ENCODE results near the gene CCL22.

The CCL22 gene

GRCh38 chr16:57318240-57318970 is 40.2 kb upstream of the CCL22 start:
- no peak for TF ChIP-seq CTCF (IDR thresholded peaks at IDR 0.05; ENCODE audit: borderline replicate concordance, extremely low read depth, low read length, poor library complexity, severe bottlenecking)
- TF ChIP-seq EZH2 (IDR thresholded peaks at IDR 0.05; ENCODE audit: borderline replicate concordance, low read depth, low read length, severe bottlenecking) = no peak
- Histone ChIP-seq H3K27me3 (ENCODE audit: insufficient read depth, low read length, poor library complexity) (peaks cover 2% of the 10 kb centered on the region), H3K36me3 (ENCODE audit: insufficient read depth, low read length) (no peaks in the 10 kb centered on the region), H3K79me2 (ENCODE audit: insufficient read depth, low read length) (no peaks in the 10 kb centered on the region), H3K4me2 (ENCODE audit: insufficient read depth, low read length) (no peak overlapping the region), H2AFZ (ENCODE audit: low read depth, low read length) (no peak overlapping the region), H3K9ac (ENCODE audit: low read depth, low read length) (no peak overlapping the region), H3K4me1 (ENCODE audit: insufficient read depth, low read length) (no peaks in the 10 kb centered on the region), H3K4me3 (ENCODE audit: low read depth in 1 of 2, low read length in 2 of 2) (no peak overlapping the region), H3K9me3 (ENCODE audit: insufficient read depth, low read length, severe bottlenecking) (no peaks in the 10 kb centered on the region), H3K27ac (ENCODE audit: low read length) (no peak overlapping the region), H4K20me1 (ENCODE audit: insufficient read depth, low read length) (no peaks in the 10 kb centered on the region)
- no peak for ATAC-seq (ENCODE audit: insufficient read depth, low read depth)
- DNase-seq = no peak

- no peaks in the 10 kb centered on the region for H3K79me2 ChIP-seq (ENCODE audit: insufficient read depth, low read length)
- no peaks in the 10 kb centered on the region for H3K9me3 ChIP-seq (ENCODE audit: insufficient read depth, low read length, severe bottlenecking)
- H3K36me3 ChIP-seq (ENCODE audit: insufficient read depth, low read length) = no peaks in the 10 kb centered on the region
- no peak overlapping the region for H3K9ac ChIP-seq (ENCODE audit: low read depth, low read length)
- no peak overlapping the region for H3K4me2 ChIP-seq (ENCODE audit: insufficient read depth, low read length)
- H4K20me1 ChIP-seq (ENCODE audit: insufficient read depth, low read length) = no peaks in the 10 kb centered on the region
- H3K27me3 ChIP-seq (ENCODE audit: insufficient read depth, low read length, poor library complexity) = no peaks in the 10 kb centered on the region
- no peak overlapping the region for H2AFZ ChIP-seq (ENCODE audit: low read depth, low read length)
- DNase-seq = no peak
- no peak overlapping the region for H3K27ac ChIP-seq (ENCODE audit: low read length)
- ATAC-seq (ENCODE audit: insufficient read depth, low read depth) = no peak
- H3K4me3 ChIP-seq (ENCODE audit: low read depth in 1 of 2, low read length in 2 of 2) = no peak overlapping the region
- H3K4me1 ChIP-seq (ENCODE audit: insufficient read depth, low read length) = no peaks in the 10 kb centered on the region
- TF ChIP-seq CTCF (IDR thresholded peaks at IDR 0.05; ENCODE audit: borderline replicate concordance, extremely low read depth, low read length, poor library complexity, severe bottlenecking) = no peak
- no peak for TF ChIP-seq EZH2 (IDR thresholded peaks at IDR 0.05; ENCODE audit: borderline replicate concordance, low read depth, low read length, severe bottlenecking)
Observed at GRCh38 chr16:57319646-57320045, 38.9 kb upstream of the CCL22 start.

DNA sequence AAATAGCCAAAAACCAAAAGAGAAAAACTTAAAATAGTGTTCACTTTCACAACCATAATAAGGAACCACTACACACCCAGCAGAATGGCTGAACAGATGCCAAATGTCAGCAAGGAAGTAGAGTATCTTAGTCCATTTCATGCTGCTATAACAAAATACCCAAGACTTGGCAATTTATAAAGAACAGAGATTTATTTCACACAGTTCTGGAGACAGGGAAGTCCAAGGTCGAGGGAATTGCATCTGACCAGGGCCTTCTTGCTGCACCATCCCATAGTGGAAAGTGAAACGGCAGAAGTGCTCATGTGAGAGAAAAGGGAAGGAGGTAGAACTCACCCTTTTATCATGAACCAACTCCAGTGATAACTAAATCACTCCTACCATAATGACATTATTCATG is 33.8 kb upstream of the CCL22 start:
- Histone ChIP-seq H3K4me1 (ENCODE audit: insufficient read depth, low read length) (no peaks in the 10 kb centered on the region), H4K20me1 (ENCODE audit: insufficient read depth, low read length) (no peaks in the 10 kb centered on the region), H3K27ac (ENCODE audit: low read length) (no peak overlapping the region), H3K4me3 (ENCODE audit: low read depth in 1 of 2, low read length in 2 of 2) (no peak overlapping the region), H3K36me3 (ENCODE audit: insufficient read depth, low read length) (no peaks in the 10 kb centered on the region), H3K4me2 (ENCODE audit: insufficient read depth, low read length) (no peak overlapping the region), H3K9ac (ENCODE audit: low read depth, low read length) (no peak overlapping the region), H3K9me3 (ENCODE audit: insufficient read depth, low read length, severe bottlenecking) (no peaks in the 10 kb centered on the region), H2AFZ (ENCODE audit: low read depth, low read length) (no peak overlapping the region), H3K79me2 (ENCODE audit: insufficient read depth, low read length) (no peaks in the 10 kb centered on the region), H3K27me3 (ENCODE audit: insufficient read depth, low read length, poor library complexity) (no peaks in the 10 kb centered on the region)
- DNase-seq (no peak), ATAC-seq (ENCODE audit: insufficient read depth, low read depth) (no peak)
- no peak for TF ChIP-seq CTCF (IDR thresholded peaks at IDR 0.05; ENCODE audit: borderline replicate concordance, extremely low read depth, low read length, poor library complexity, severe bottlenecking)
- TF ChIP-seq EZH2 (IDR thresholded peaks at IDR 0.05; ENCODE audit: borderline replicate concordance, low read depth, low read length, severe bottlenecking) = no peak
